OCI-LY1 (cell line): ENCODE data around the gene KRTAP5-3.

Experiments used
- EZH2 ChIP-seq: fragments of 200-600 bp; sonication (generic), shearing (Covaris generic); IDR thresholded peaks from 2 replicates; pipeline ENCODE4 v1.8.0; 2017; ENCODE audit warnings: borderline replicate concordance, mixed run types, mild to moderate bottlenecking, antibody characterized with exemption, low read length, moderate library complexity, mixed read lengths
- TF ChIP-seq, protein P1 (sequence below): fragments of 200-600 bp; sonication (generic), shearing (Covaris generic); IDR thresholded peaks from 2 replicates; pipeline ENCODE4 v1.5.1; 2017; ENCODE audit warnings: mild to moderate bottlenecking, antibody characterized with exemption, low read length, moderate library complexity, mixed read lengths

DNA sequence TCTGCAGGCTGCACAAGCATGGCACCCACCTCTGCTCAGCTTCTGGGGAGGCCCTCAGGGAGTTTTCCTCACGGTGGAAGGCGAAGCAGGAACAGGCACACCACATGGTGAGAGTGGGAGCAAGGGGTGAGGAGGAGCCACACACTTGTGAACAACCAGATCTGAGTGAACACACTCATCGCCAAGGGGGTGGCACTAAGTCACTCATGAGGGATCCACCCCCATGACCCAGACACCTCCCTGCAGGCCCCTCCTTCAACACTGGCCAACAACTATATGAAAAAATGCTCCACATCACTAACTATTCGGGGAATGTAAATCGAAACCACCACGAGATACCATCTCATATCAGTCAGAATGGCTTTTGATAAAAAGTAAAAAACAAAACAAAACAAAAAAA is 9.4 kb downstream of the KRTAP5-3 start:
- TF ChIP-seq, protein P1, sequence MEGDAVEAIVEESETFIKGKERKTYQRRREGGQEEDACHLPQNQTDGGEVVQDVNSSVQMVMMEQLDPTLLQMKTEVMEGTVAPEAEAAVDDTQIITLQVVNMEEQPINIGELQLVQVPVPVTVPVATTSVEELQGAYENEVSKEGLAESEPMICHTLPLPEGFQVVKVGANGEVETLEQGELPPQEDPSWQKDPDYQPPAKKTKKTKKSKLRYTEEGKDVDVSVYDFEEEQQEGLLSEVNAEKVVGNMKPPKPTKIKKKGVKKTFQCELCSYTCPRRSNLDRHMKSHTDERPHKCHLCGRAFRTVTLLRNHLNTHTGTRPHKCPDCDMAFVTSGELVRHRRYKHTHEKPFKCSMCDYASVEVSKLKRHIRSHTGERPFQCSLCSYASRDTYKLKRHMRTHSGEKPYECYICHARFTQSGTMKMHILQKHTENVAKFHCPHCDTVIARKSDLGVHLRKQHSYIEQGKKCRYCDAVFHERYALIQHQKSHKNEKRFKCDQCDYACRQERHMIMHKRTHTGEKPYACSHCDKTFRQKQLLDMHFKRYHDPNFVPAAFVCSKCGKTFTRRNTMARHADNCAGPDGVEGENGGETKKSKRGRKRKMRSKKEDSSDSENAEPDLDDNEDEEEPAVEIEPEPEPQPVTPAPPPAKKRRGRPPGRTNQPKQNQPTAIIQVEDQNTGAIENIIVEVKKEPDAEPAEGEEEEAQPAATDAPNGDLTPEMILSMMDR = no peak
- no peak for TF ChIP-seq EZH2
